ENCODE results near the gene AVL9. TPM values are rescaled to one million over a fixed set of nuclear protein-coding genes. Genes with fewer than 3 reads are reported as not detected.
A peak's percentile ranks its signal among the peaks of the same experiment; 100 is the strongest.
"Not testable (repeated sequence)": the region's sequence is repeated elsewhere in the genome, so short reads cannot be mapped to it uniquely, and the experiment has no call there.

AVL9 gene
- total and polyA plus RNA-seq, 4 donors = 7.0 to 37.5 (median 23.2) TPM

GRCh38 chr7:32594965-32595490 lies 99.7 kb downstream of the AVL9 start:
- peaks cover 3% of the 10 kb centered on the region for H3K9me3 ChIP-seq (ENCODE audit: control insufficient read depth, low read length)
- H3K4me3 ChIP-seq (ENCODE audit: low read length in 2 of 2) = no peak overlapping the region
- no peaks in the 10 kb centered on the region for H3K27me3 ChIP-seq (ENCODE audit: control insufficient read depth in 1 of 2, insufficient read depth in 2 of 2, low read length in 1 of 2)
- no peak overlapping the region for H3K27ac ChIP-seq (ENCODE audit: low read depth in 1 of 2, low read length in 2 of 2)
- no peaks in the 10 kb centered on the region for H3K36me3 ChIP-seq (ENCODE audit: control insufficient read depth in 1 of 2, insufficient read depth in 2 of 2, low read length in 1 of 2)
- intact Hi-C loops (cut with DNase I) = no loop called here
- 96 to 97% methylated on average over 5 of the region's 5 CpGs for WGBS, 2 donors
- DNase-seq (no peak), ATAC-seq (ENCODE audit: low FRiP score) (no peak)
- H3K4me1 ChIP-seq (ENCODE audit: control insufficient read depth in 1 of 2, insufficient read depth in 2 of 2, low read length in 2 of 2) = no peaks in the 10 kb centered on the region

- H3K27me3 ChIP-seq (ENCODE audit: control insufficient read depth in 1 of 2, insufficient read depth in 2 of 2, low read length in 1 of 2); intact Hi-C loops (cut with DNase I); H3K27ac ChIP-seq (ENCODE audit: low read depth in 1 of 2, low read length in 2 of 2); ATAC-seq (ENCODE audit: low FRiP score); H3K36me3 ChIP-seq (ENCODE audit: control insufficient read depth in 1 of 2, insufficient read depth in 2 of 2, low read length in 1 of 2); H3K4me3 ChIP-seq (ENCODE audit: low read length in 2 of 2); DNase-seq; H3K9me3 ChIP-seq (ENCODE audit: control insufficient read depth, low read length); H3K4me1 ChIP-seq (ENCODE audit: control insufficient read depth in 1 of 2, insufficient read depth in 2 of 2, low read length in 2 of 2): not testable (repeated sequence)
- 97 to 98% methylated on average over 4 of the region's 4 CpGs for WGBS, 2 donors
These were observed 105.9 kb downstream of the AVL9 start for GRCh38 chr7:32601196-32601595.

- Histone ChIP-seq H3K27ac (ENCODE audit: low read depth in 1 of 2, low read length in 2 of 2) (no peak overlapping the region), H3K4me3 (ENCODE audit: low read length in 2 of 2) (no peak overlapping the region), H3K4me1 (ENCODE audit: control insufficient read depth in 1 of 2, insufficient read depth in 2 of 2, low read length in 2 of 2) (no peaks in the 10 kb centered on the region), H3K9me3 (ENCODE audit: control insufficient read depth, low read length) (peaks cover 3% of the 10 kb centered on the region), H3K27me3 (ENCODE audit: control insufficient read depth in 1 of 2, insufficient read depth in 2 of 2, low read length in 1 of 2) (no peaks in the 10 kb centered on the region), H3K36me3 (ENCODE audit: control insufficient read depth in 1 of 2, insufficient read depth in 2 of 2, low read length in 1 of 2) (no peaks in the 10 kb centered on the region)
- 82 to 94% methylated on average over 2 of the region's 2 CpGs for WGBS, 2 donors
- DNase-seq = no peak
- intact Hi-C loops (cut with DNase I) = no loop called here
- no peak for ATAC-seq (ENCODE audit: low FRiP score)
These were observed 107.2 kb downstream of the AVL9 start for GRCh38 chr7:32602470-32602869.

- H3K36me3 ChIP-seq (ENCODE audit: control insufficient read depth in 1 of 2, insufficient read depth in 2 of 2, low read length in 1 of 2); H3K4me3 ChIP-seq (ENCODE audit: low read length in 2 of 2); DNase-seq; H3K9me3 ChIP-seq (ENCODE audit: control insufficient read depth, low read length); ATAC-seq (ENCODE audit: low FRiP score); H3K27me3 ChIP-seq (ENCODE audit: control insufficient read depth in 1 of 2, insufficient read depth in 2 of 2, low read length in 1 of 2); H3K27ac ChIP-seq (ENCODE audit: low read depth in 1 of 2, low read length in 2 of 2); H3K4me1 ChIP-seq (ENCODE audit: control insufficient read depth in 1 of 2, insufficient read depth in 2 of 2, low read length in 2 of 2); intact Hi-C loops (cut with DNase I): not testable (repeated sequence)
- WGBS, 2 donors = 96 to 100% methylated on average over 3 of the region's 3 CpGs
These were observed 108.2 kb downstream of the AVL9 start for GRCh38 chr7:32603492-32603891.

GRCh38 chr7:32604047-32604446 lies 108.8 kb downstream of the AVL9 start:
- WGBS, 2 donors = 75 to 85% methylated on average over 7 of the region's 7 CpGs
- H3K4me3 ChIP-seq (ENCODE audit: low read length in 2 of 2); H3K36me3 ChIP-seq (ENCODE audit: control insufficient read depth in 1 of 2, insufficient read depth in 2 of 2, low read length in 1 of 2); ATAC-seq (ENCODE audit: low FRiP score); H3K9me3 ChIP-seq (ENCODE audit: control insufficient read depth, low read length); intact Hi-C loops (cut with DNase I); H3K4me1 ChIP-seq (ENCODE audit: control insufficient read depth in 1 of 2, insufficient read depth in 2 of 2, low read length in 2 of 2); DNase-seq; H3K27me3 ChIP-seq (ENCODE audit: control insufficient read depth in 1 of 2, insufficient read depth in 2 of 2, low read length in 1 of 2); H3K27ac ChIP-seq (ENCODE audit: low read depth in 1 of 2, low read length in 2 of 2): not testable (repeated sequence)

GRCh38 chr7:32605032-32605431 lies 109.7 kb downstream of the AVL9 start:
- Histone ChIP-seq H3K36me3 (ENCODE audit: control insufficient read depth in 1 of 2, insufficient read depth in 2 of 2, low read length in 1 of 2) (no peaks in the 10 kb centered on the region), H3K4me3 (ENCODE audit: low read length in 2 of 2) (no peak overlapping the region), H3K4me1 (ENCODE audit: control insufficient read depth in 1 of 2, insufficient read depth in 2 of 2, low read length in 2 of 2) (no peaks in the 10 kb centered on the region), H3K27ac (ENCODE audit: low read depth in 1 of 2, low read length in 2 of 2) (no peak overlapping the region), H3K9me3 (ENCODE audit: control insufficient read depth, low read length) (no peaks in the 10 kb centered on the region), H3K27me3 (ENCODE audit: control insufficient read depth in 1 of 2, insufficient read depth in 2 of 2, low read length in 1 of 2) (no peaks in the 10 kb centered on the region)
- ATAC-seq (ENCODE audit: low FRiP score) = no peak
- DNase-seq = no peak
- intact Hi-C loops (cut with DNase I) = no loop called here

GRCh38 chr7:32609463-32609862 lies 114.2 kb downstream of the AVL9 start:
- no peak overlapping the region for H3K27ac ChIP-seq (ENCODE audit: low read depth in 1 of 2, low read length in 2 of 2)
- intact Hi-C loops (cut with DNase I) = no loop called here
- peaks cover 2 to 4% of the 10 kb centered on the region in 2 donors for H3K4me1 ChIP-seq (ENCODE audit: control insufficient read depth in 1 of 2, insufficient read depth in 2 of 2, low read length in 2 of 2)
- ATAC-seq (ENCODE audit: low FRiP score) (no peak), DNase-seq (no peak)
- H3K9me3 ChIP-seq (ENCODE audit: control insufficient read depth, low read length) = no peaks in the 10 kb centered on the region
- WGBS, 2 donors = 90 to 92% methylated on average over 4 of the region's 4 CpGs
- no peak overlapping the region for H3K4me3 ChIP-seq (ENCODE audit: low read length in 2 of 2)
- H3K27me3 ChIP-seq (ENCODE audit: control insufficient read depth in 1 of 2, insufficient read depth in 2 of 2, low read length in 1 of 2) = no peaks in the 10 kb centered on the region
- H3K36me3 ChIP-seq (ENCODE audit: control insufficient read depth in 1 of 2, insufficient read depth in 2 of 2, low read length in 1 of 2) = no peaks in the 10 kb centered on the region

- Histone ChIP-seq H3K4me3 (ENCODE audit: low read length in 2 of 2) (no peak overlapping the region), H3K4me1 (ENCODE audit: control insufficient read depth in 1 of 2, insufficient read depth in 2 of 2, low read length in 2 of 2) (peaks cover 2 to 4% of the 10 kb centered on the region in 2 donors), H3K27me3 (ENCODE audit: control insufficient read depth in 1 of 2, insufficient read depth in 2 of 2, low read length in 1 of 2) (no peaks in the 10 kb centered on the region), H3K36me3 (ENCODE audit: control insufficient read depth in 1 of 2, insufficient read depth in 2 of 2, low read length in 1 of 2) (no peaks in the 10 kb centered on the region), H3K9me3 (ENCODE audit: control insufficient read depth, low read length) (no peaks in the 10 kb centered on the region), H3K27ac (ENCODE audit: low read depth in 1 of 2, low read length in 2 of 2) (no peak overlapping the region)
- 5 to 10% methylated on average over 5 of the region's 5 CpGs for WGBS, 2 donors
- no peak for DNase-seq
- intact Hi-C loops (cut with DNase I) = no loop called here
- peak; percentile 53 for ATAC-seq (ENCODE audit: low FRiP score)
These were observed 116.2 kb downstream of the AVL9 start for GRCh38 chr7:32611201-32612099.

GRCh38 chr7:32616625-32617024 lies 121.3 kb downstream of the AVL9 start:
- H3K27me3 ChIP-seq (ENCODE audit: control insufficient read depth in 1 of 2, insufficient read depth in 2 of 2, low read length in 1 of 2) = no peaks in the 10 kb centered on the region
- H3K4me3 ChIP-seq (ENCODE audit: low read length in 2 of 2) = no peak overlapping the region
- no peak overlapping the region for H3K27ac ChIP-seq (ENCODE audit: low read depth in 1 of 2, low read length in 2 of 2)
- WGBS, 2 donors = 8 to 13% methylated on average over 1 of the region's 1 CpG
- H3K9me3 ChIP-seq (ENCODE audit: control insufficient read depth, low read length) = no peaks in the 10 kb centered on the region
- no peaks in the 10 kb centered on the region for H3K36me3 ChIP-seq (ENCODE audit: control insufficient read depth in 1 of 2, insufficient read depth in 2 of 2, low read length in 1 of 2)
- peak; percentile 72 for ATAC-seq (ENCODE audit: low FRiP score)
- DNase-seq = peak; percentile 76 to 79
- intact Hi-C loops (cut with DNase I) = no loop called here
- peaks cover 0 to 1% of the 10 kb centered on the region in 2 donors for H3K4me1 ChIP-seq (ENCODE audit: control insufficient read depth in 1 of 2, insufficient read depth in 2 of 2, low read length in 2 of 2)

Measured in aorta (tissue), 5 donors.